Ramos (cell line): ENCODE results near the gene NDRG4.

Experiments used
- in situ Hi-C: fragments of 300-500 bp; cut with MboI; formaldehyde crosslinking; loops from one replicate; pipeline ENCODE4 v1.14.3; 2022; ENCODE audit warnings: low sequenced_read_pairs; ENCODE audit not compliant: unreplicated experiment

Gene NDRG4

DNA sequence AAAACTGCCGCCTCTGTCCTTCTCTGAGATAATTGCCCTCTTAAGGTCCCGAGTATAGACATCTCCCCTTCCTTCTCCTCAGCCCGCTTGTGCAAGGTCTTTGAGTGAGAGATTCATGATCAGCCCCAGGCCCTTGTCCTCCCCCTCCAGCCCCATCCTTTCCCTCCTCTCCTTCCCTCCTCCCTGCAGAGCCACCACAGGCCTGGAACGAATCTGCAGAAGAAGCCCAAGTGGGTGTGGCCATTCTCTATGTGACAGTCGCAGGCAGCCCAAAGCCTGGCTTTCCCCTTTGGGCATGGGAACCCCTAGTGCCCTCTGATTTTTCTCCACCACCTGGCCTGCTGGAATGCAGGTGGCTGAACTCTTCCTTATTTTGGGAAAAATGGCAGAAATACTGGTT lies 7.2 kb upstream of the NDRG4 start:
- in situ Hi-C loops: loop anchor here (5.0 kb wide), 1 partner anchor 160 kb away; no protein-coding TSS in a partner anchor

DNA sequence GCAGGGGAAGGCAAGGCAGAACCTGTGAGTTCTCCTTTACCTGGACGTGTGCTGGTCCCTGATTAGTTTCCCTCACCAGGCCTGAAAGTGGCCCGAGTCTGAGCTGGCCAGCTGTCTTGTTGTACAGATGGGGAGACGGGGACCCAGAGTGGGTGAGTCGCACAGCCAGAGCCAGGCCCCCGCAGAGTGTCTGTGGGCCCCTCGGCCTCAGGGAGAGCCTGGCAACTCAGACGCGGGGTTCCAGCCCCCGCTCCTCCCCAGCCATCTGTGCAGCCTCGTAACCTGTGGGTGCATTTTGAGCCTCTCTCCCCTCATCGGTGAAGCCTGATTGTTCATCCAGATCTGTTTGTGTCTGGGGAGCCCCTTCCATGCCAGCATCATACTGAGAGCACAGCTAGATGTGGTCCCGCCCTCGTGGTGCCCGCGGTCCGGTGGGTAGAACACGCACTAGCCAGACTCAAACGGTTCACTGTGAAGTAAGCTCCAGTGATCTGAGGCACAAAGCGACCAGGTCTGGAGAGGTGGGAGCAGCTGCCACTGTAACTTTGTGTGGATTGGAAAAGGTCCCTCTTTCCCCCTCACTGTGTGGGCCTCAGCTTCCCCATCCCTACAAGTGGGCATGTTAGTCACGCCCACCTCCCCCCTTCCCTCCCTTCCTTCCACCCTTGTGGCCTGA lies 6.0 kb upstream of the NDRG4 start:
- in situ Hi-C loops: loop anchor here (5.0 kb wide), 1 partner anchor 162 kb away; no protein-coding TSS in a partner anchor

- in situ Hi-C loops: loop anchor here (5.0 kb wide), 1 partner anchor 163 kb away; no protein-coding TSS in a partner anchor
Measured at GRCh38 chr16:58494981-58495520, 4.9 kb upstream of the NDRG4 start.

GRCh38 chr16:58495521-58496331 lies 4.2 kb upstream of the NDRG4 start:
- in situ Hi-C loops: no loop called here

GRCh38 chr16:58497468-58497867 lies 2.5 kb upstream of the NDRG4 start:
- in situ Hi-C loops: no loop called here

GRCh38 chr16:58497935-58498334 lies 2.0 kb upstream of the NDRG4 start:
- in situ Hi-C loops: no loop called here

GRCh38 chr16:58498341-58499091 lies 1.4 kb upstream of the NDRG4 start:
- in situ Hi-C loops: no loop called here

DNA sequence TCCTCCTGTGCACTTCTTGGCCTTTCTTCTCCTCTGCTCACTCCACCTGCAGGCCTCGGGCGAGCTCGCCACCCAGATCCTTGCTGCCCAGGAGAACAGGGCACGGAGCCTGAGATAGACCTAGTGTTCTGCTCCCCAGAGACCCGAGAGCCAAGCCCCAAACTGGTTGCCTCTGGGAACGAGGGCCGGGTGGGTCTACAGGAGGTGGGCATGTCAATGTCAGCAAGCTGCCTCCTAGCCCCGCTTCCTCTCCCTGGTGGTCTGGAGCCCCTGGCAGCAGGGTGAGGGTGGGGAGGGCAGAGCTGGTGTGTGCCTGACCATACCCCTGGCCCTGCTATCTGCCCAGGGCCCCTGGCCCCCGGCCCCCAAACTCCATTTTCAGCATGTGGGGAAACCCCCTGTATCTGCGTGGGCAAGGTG lies 841 bp upstream of the NDRG4 start:
- in situ Hi-C loops: no loop called here

DNA sequence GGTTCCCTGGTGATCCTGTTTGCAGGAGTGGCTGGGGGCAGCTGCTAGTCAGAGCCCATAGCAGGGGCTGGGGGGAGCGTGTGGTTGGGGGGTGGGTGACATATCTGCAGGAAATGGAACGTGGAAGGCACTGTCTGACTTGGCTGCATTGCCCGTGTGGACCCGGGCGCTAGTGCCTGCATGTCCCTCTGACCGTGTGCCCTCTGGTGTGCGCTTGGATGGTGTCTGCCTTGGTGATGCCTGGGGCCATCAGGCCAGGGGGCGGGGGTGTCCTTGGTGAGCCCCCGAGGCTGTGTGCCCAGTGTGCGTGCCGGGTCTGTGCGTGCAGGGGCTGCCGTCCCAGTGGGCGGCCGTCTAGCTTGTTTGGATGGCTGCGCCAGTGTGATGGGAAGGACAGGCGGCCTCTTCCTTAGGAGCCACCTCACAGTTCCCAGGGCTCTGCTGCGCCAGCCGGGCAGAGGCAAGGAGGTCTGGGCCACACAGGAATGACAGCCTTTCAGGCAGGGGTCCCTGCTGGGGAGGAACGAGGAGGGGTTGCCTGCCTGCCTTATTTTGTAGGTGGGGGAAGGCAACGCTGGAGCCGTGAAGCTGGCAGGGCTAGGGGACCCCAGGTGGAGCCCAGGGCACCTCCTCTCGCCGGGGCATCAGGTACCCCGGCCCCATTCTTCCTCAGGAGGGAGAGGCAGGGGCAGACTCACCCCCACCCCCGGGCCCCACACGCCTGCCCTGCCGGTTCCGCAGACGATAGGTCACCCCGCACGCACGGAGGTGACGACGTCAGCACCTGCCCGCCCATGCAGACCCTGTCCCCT lies 693 bp downstream of the NDRG4 start:
- in situ Hi-C loops: loop anchor here (10.0 kb wide), 1 partner anchor 254 kb away; no protein-coding TSS in a partner anchor

DNA sequence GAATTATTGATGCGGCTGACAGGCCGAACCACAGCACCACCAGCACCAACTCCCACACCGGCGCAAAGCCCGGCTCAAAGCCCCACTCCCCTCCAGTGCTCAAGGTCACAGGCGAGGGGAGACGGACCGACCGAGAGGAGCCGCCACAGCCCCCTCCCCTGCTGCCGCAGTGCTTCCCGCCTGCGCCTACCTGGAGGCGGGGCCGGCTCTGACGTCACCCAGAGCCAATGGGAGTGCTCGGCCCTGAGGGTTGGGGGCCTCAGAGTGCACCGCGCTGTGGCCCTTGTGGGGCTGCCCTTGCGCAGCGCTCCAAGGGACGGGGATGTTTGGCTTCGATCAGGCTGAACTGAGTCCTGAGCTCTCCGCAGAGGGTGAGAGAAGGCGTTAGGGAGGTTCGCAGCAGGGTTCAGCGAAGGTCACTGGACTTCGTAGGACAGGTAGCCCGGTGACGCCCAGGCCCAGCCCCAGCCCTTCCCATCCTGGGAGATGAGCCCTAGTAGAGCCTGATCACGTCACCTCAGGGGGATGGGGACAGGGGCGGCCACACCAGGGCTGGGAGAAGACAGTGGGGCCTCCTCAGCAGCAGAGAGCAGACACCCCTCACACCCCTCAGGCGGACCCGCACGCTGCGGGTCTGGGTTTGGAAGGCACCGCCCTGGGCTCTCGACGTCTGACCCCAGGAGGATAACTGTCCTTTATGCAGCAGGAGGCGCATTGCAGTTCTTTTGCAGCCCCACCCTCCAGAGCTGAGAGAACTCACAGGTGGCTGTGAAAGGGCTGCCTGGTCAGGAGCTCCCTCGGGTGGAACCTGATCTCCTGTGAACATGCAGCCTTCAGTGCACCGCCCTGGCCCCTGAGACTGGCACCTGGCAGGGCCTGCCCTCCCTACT lies 1.5 kb downstream of the NDRG4 start:
- in situ Hi-C loops: loop anchor here (10.0 kb wide), 1 partner anchor 253 kb away; no protein-coding TSS in a partner anchor

DNA sequence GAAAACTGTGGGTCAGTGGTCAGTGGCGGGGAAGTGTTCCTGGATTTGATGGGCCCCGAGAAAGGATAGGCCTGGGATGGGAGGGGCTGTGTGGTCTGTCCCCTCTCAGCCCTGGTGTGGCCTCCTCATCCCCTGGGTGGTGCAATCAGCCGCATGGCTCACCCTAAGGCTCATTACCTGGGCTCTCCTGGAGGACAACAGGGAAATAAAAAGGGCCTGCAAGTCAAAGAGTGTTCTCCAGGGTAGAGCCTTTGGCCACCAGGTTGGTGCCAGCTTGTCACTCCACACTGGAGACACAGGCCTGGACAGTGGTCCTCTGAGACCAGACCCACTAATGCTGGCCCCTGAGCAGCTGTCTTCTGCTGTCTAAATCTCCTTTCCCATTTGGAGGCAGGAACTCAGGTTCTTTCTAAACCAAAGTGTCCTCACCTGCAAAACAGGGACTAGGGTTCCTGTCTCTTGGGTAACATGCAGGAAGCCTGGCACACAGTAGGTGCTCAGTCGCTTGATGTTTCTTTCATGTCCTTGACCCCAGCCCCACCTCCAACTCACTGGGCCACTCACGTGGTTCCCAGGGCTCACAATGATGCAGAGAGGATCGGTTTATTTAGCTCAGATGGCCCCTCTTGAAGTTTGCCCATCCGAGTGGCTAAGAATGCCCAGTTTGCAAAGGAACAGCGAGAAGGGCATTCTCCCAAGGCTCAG lies 2.4 kb downstream of the NDRG4 start:
- in situ Hi-C loops: loop anchor here (10.0 kb wide), 1 partner anchor 252 kb away; no protein-coding TSS in a partner anchor

DNA sequence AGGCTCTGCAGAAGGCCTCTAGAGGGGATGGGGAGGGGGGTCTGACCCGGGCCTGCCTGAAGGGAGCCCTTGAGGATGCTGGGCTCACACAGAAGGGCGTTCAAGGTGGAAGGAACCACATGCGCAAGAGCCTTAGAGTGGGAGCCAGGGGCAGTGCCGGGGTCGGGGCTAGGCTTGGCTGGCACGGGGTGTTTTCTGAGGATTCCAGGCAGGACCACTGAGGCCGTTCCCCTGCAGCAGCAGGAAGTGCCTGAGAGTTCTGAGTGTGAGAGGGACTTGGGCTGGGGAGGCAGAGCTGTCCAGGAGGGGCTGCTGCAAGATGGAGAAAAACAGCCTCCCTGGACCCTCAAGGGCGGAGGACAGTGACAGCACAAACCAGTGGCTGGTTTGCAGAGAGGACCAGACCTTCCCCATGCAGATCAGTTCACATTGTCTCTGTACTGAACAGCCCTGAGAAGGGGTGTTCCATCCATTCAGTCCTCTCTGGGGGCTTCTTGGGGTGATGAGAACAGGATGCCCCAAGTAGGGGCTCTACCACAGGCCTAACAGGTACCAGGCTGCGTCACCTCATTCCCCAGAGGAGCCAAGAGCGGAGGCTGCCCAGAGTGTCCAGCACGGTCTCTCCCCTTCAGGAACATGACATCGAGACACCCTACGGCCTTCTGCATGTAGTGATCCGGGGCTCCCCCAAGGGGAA lies 3.4 kb downstream of the NDRG4 start:
- in situ Hi-C loops: loop anchor here (10.0 kb wide), 1 partner anchor 251 kb away; no protein-coding TSS in a partner anchor

GRCh38 chr16:58503863-58504688 lies 4.1 kb downstream of the NDRG4 start:
- in situ Hi-C loops: loop anchor here (10.0 kb wide), 1 partner anchor 251 kb away; no protein-coding TSS in a partner anchor

GRCh38 chr16:58506241-58507194 lies 6.6 kb downstream of the NDRG4 start:
- in situ Hi-C loops: loop anchor here (10.0 kb wide), 1 partner anchor 248 kb away; no protein-coding TSS in a partner anchor
